BJ (cell line): Measurements from ENCODE around the gene CPT1C. TPM values are rescaled to one million over a fixed set of nuclear protein-coding genes. Genes with fewer than 3 reads are reported as not detected.

ENCODE experiments used
- CTCF ChIA-PET: fragments of 350-600 bp; formaldehyde crosslinking; extraction: SDS; loops from one replicate; lab custom pipeline; 2021; ENCODE audit warnings: antibody characterized with exemption, inconsistent platforms; lab: Yijun Ruan, JAX
- POLR2A ChIA-PET: fragments of 300-600 bp; sonication (Branson Sonifier 250); formaldehyde crosslinking; extraction: SDS; loops from one replicate; lab custom pipeline; 2021; ENCODE audit warnings: antibody characterized with exemption; lab: Charles Lee
- DNase-seq: peaks from one replicate; pipeline ENCODE4 v3.0.0-alpha.2; 2011; ENCODE audit warnings: low read depth
- H3K27me3 ChIP-seq: 2 replicates; pipeline ENCODE4 v1.6.0; 2011; ENCODE audit warnings: low read length; ENCODE audit not compliant: control insufficient read depth, insufficient read depth
- H3K36me3 ChIP-seq: 2 replicates; pipeline ENCODE4 v1.5.1; 2011; ENCODE audit warnings: low read length; ENCODE audit not compliant: control insufficient read depth, insufficient read depth
- H3K4me3 ChIP-seq: 2 replicates; pipeline ENCODE4 v1.5.1; 2011; ENCODE audit warnings: low read depth, mild to moderate bottlenecking, control low read depth, low read length
- CTCF ChIP-seq: IDR thresholded peaks from 2 replicates; pipeline ENCODE4 v1.5.1; 2011; ENCODE audit warnings: low read depth, mild to moderate bottlenecking, control low read depth, inconsistent platforms, low read length, moderate library complexity; ENCODE audit not compliant: insufficient read depth
- polyA plus RNA-seq: library from polyadenylated mRNA; depleted of rRNA; stranded (reverse); fragments of >200 nt; gene quantifications from 2 replicates; pipeline ENCODE4 v1.2.3, GENCODE V29; 2011

Gene CPT1C
- polyA plus RNA-seq, 1 experiment = 45.9 TPM

GRCh38 chr19:49690079-49690655 is 749 bp upstream of the CPT1C start:
- H3K36me3 ChIP-seq = peaks cover 13% of the 10 kb centered on the region
- CTCF ChIA-PET = interaction anchor here (0.8 to 3.9 kb wide), 9 partner anchors 11 to 123 kb away, joined by 3 to 41 read pairs (median 4); partner anchors contain the start of genes FUZ and TSKS
- DNase-seq = no peak
- H3K27me3 ChIP-seq = no peaks in the 10 kb centered on the region
- POLR2A ChIA-PET = no interaction called here
- no peak for TF ChIP-seq CTCF
- peak overlapping the region; percentile 56 for H3K4me3 ChIP-seq

GRCh38 chr19:49691243-49692146 is 579 bp downstream of the CPT1C start:
- ChIA-PET POLR2A (no interaction called here), CTCF (interaction anchor here (0.6 to 3.9 kb wide), 3 partner anchors 12 to 152 kb away, joined by 3 to 41 read pairs (median 4); no protein-coding TSS in a partner anchor)
- H3K36me3 ChIP-seq = peaks cover 5% of the 10 kb centered on the region
- H3K27me3 ChIP-seq = no peaks in the 10 kb centered on the region
- no peak for DNase-seq
- H3K4me3 ChIP-seq = peak overlapping the region; percentile 56
- TF ChIP-seq CTCF = no peak

- Histone ChIP-seq H3K36me3 (peaks cover 6% of the 10 kb centered on the region), H3K27me3 (no peaks in the 10 kb centered on the region), H3K4me3 (peak overlapping the region; percentile 56)
- no peak for DNase-seq
- POLR2A ChIA-PET = no interaction called here
- CTCF ChIA-PET = interaction anchor here (0.6 kb wide), 1 partner anchor 153 kb away, joined by 3 read pairs; no protein-coding TSS in a partner anchor
- no peak for TF ChIP-seq CTCF
Measured at GRCh38 chr19:49692147-49692506, 1.2 kb downstream of the CPT1C start.

GRCh38 chr19:49696115-49696514 is 5.2 kb downstream of the CPT1C start:
- POLR2A ChIA-PET = no interaction called here
- no peak overlapping the region for H3K4me3 ChIP-seq
- CTCF ChIA-PET = interaction anchor here (1.4 kb wide), 1 partner anchor 22 kb away, joined by 4 read pairs; no protein-coding TSS in a partner anchor
- no peak for DNase-seq
- no peaks in the 10 kb centered on the region for H3K27me3 ChIP-seq
- no peak for TF ChIP-seq CTCF
- peaks cover 4% of the 10 kb centered on the region for H3K36me3 ChIP-seq

GRCh38 chr19:49696865-49697264 is 5.9 kb downstream of the CPT1C start:
- Histone ChIP-seq H3K36me3 (peaks cover 6% of the 10 kb centered on the region), H3K27me3 (no peaks in the 10 kb centered on the region), H3K4me3 (no peak overlapping the region)
- CTCF ChIA-PET = interaction anchor here (1.4 kb wide), 1 partner anchor 21 kb away, joined by 4 read pairs; no protein-coding TSS in a partner anchor
- POLR2A ChIA-PET = no interaction called here
- DNase-seq = no peak
- TF ChIP-seq CTCF = no peak
